Right cardiac atrium (tissue), 5 donors: Measurements from ENCODE around the gene SFTPA2. TPM values are rescaled to one million over a fixed set of nuclear protein-coding genes. Genes with fewer than 3 reads are reported as not detected.
A peak's percentile ranks its signal among the peaks of the same experiment; 100 is the strongest.
"Not testable (repeated sequence)": the region's sequence is repeated elsewhere in the genome, so short reads cannot be mapped to it uniquely, and the experiment has no call there.

Experiments
- ATAC-seq, 2 donors: fragments of 200-7000 bp; cut with Tn5 transposase; one replicate each; pipeline versions ENCODE4 v1.8.0 to v1.9.1; 2020; ENCODE audit warnings: moderate library complexity in 2 of 2, mild to moderate bottlenecking in 1 of 2
- DNase-seq, 3 donors: peaks; one replicate each; pipeline ENCODE4 v3.0.0-alpha.2; 2020
- H3K27ac ChIP-seq: one replicate; pipeline ENCODE4 v1.5.1; 2013; ENCODE audit warnings: mild to moderate bottlenecking, low read length, control low read depth, moderate library complexity
- H3K27me3 ChIP-seq: one replicate; pipeline ENCODE4 v1.6.1; 2013; ENCODE audit not compliant: control insufficient read depth, insufficient read depth
- H3K4me1 ChIP-seq: one replicate; pipeline ENCODE4 v1.6.1; 2013; ENCODE audit warnings: low read length; ENCODE audit not compliant: control insufficient read depth, insufficient read depth
- H3K4me3 ChIP-seq: one replicate; pipeline ENCODE4 v1.5.1; 2013; ENCODE audit warnings: low read length, control low read depth
- H3K9me3 ChIP-seq: one replicate; pipeline ENCODE4 v1.6.1; 2013; ENCODE audit warnings: low read length; ENCODE audit not compliant: control insufficient read depth
- WGBS: extraction: QIAGEN DNeasy Blood & Tissue Kit; methylation state at CpG from one replicate; pipeline ENCODE4 v1.1.7; 2013; 5-methylcytosine and 5-hydroxymethylcytosine counted together
- intact Hi-C, 4 donors: fragments of 100-400 bp; cut with DNase I; formaldehyde crosslinking; loops; one replicate each; pipeline versions ENCODE4 v1.11.0 to v1.14.0; 2022 to 2023
- long read RNA-seq, 4 donors: library from polyadenylated mRNA; unstranded; transcript quantifications; one replicate each; pipeline ENCODE4 v2.0.0, GENCODE V29; 2020 to 2021
- polyA plus RNA-seq: library from polyadenylated mRNA; stranded (reverse); fragments of 200-250 nt; gene quantifications from one replicate; pipeline ENCODE4 v1.2.3, GENCODE V29; 2013
- total RNA-seq, 4 donors: library from RNA; stranded (reverse); fragmentation: NEBNext Ultra II Directional; extraction: Animal tissue kit (Norgen Biotek cat#: 25700); gene quantifications; one replicate each; pipeline ENCODE4 v1.2.1, GENCODE V29; 2021
- donor health status: healthy with polysubstance abuse.
- donor health status: DM: no; HTN: yes; CAD: no.
- donor health status: DM: no; HTN: no; CAD: no.
- donor health status: DM: no; HTN: yes; CAD: no; lungs with severe emphysema.
- donor health status: DM: yes; HTN: yes; CAD: no.

The SFTPA2 gene
- total RNA-seq (1 to 10 TPM in 1 of 4 donors, under 1 TPM in 1, not detected in 2; 0.54 to 2.8 TPM), polyA plus RNA-seq (not detected)
- long read RNA-seq, donor 1, result 0 reads
- long read RNA-seq, donor 2, result 0 reads
- long read RNA-seq, donor 3, result 0 reads
- long read RNA-seq, donor 4, result 0 reads

DNA sequence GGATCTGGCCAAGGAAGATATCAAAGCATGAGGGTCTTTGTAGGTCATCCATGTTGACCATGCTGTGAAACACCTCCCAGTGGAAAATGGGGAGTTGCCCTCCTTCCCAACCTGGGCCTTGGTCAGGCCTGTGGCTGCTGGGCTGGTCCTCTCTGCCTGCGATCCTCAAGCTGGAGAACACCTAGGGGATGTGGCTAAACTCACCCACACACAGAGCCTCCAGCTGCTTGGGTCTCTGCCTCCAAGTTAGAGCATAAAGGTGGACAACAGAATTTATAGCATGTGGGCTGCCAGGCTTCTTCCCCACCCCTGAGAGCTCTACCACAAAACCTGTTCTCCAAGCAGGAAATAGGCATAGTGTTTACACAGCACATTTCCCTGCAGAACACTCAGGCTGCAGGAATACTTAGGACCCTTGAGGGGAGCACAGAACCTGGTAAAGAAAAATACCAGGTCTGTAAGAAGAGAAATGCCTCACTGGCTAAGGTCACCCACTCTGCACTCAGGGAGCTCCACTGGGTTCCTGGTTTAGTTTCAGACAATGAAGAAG lies at the start of gene SFTPA2:
Gene SFTPA2 (minus strand): TSS at position 248 of the 550 bp plus-strand sequence. CDS start 924 bp downstream, outside the sequence.
- intact Hi-C loops, result loop anchor here in 2 of 4 donors (10.0 kb wide), 1 partner anchor 365 kb away; no protein-coding TSS in a partner anchor

DNA sequence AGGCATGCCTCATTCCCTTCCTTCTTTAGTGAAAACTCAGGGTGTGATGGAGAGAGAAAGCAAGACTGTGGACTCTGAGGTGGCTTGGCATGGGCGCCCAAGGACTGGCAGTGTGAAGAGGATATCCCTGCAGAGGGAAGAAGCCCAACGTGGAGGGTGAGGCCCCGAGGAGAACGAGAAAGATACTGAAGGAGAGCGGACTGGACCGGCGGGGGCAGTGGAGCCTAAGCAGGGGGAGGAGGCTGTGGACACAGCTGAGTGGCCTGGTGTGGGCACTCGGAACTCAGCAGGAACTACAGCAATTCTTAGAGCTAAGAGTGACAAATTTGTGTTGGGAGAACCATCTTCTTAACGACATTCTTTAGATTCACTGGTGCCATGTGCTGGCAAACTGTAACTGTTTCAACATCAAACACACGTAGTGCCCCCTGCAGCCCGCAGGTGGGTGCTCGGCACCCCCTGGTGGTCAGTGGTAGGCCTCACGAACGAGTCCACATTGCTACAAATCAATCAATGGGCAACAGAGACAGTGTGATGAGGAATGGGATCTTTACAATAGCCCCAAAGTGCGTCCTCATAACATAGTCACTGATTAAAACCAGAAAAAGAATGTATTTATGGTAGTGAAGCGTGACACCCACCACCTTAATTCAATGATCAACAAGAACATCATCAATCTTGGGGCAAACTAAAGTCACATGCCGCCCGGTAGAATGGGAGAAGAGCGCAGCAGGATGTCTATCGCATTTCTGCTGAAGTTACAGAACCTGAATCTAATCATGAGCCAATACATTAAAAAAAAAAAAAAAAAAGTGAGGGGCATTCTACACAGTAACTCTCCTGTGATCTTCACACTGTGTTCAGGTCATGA lies 48.5 kb upstream of the SFTPA2 start:
- H3K4me1 ChIP-seq, result no peaks in the 10 kb centered on the region
- intact Hi-C loops, result no loop called here
- WGBS, result 54% methylated on average over 20 of the region's 20 CpGs
- ATAC-seq (no peak), DNase-seq (peak in 2 of 3 donors; percentile 61 to 62)
- H3K4me3 ChIP-seq, result no peak overlapping the region
- no peaks in the 10 kb centered on the region for H3K9me3 ChIP-seq
- H3K27ac ChIP-seq, result no peak overlapping the region
- H3K27me3 ChIP-seq, result no peaks in the 10 kb centered on the region

More for the DNA sequence above, at the start of gene SFTPA2:
- Histone ChIP-seq H3K27me3 (no peaks in the 10 kb centered on the region), H3K4me1 (no peaks in the 10 kb centered on the region), H3K4me3 (no peak within 1 kb of the TSS), H3K9me3 (no peaks in the 10 kb centered on the region), H3K27ac (no peak within 1 kb of the TSS)
- ATAC-seq (no peak), DNase-seq (no peak)
- WGBS, result 86% methylated on average over 1 of the region's 1 CpG

DNA sequence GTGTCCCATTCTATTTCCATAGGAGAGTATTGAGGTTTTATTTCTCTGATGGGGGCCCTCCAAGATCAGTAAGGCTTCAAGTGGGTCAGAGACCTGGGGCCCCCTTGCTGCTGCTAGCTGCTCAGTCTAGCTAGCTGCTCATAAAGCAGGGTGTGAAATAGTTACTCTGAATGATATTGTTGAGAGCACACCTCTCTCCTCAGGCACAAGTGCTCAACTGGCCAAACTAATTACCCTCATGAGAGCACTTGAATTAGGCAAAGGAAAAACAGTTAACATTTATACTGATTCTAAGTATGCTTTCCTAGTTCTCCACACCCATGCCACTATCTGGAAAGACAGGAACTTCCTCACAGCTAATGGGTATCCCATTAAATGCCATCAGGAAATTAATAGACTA lies 45.1 kb upstream of the SFTPA2 start:
- Histone ChIP-seq H3K4me1 (no peaks in the 10 kb centered on the region), H3K27ac (no peak overlapping the region), H3K9me3 (peaks cover 4% of the 10 kb centered on the region), H3K4me3 (no peak overlapping the region), H3K27me3 (no peaks in the 10 kb centered on the region)
- DNase-seq (no peak), ATAC-seq (no peak)
- intact Hi-C loops, result no loop called here

DNA sequence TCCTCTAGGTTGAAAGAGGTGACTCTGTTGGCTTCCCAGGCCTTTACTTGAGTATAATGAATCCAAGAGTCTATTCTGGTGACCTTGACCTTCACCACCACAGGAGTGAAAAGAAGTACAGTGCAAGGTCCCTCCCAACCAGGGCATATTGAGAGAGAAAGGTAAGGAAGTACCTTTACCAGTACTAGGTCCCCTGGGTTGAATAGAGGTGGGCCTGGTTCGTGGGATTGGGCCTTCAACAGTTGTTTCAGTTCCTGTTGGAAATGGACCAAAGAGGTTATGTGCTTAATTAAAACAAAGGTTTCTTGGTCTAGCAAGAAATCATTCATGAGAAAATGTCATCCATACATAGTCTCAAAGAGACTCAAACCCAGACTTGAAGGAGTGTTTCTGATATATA lies 44.1 kb upstream of the SFTPA2 start:
- no peak for DNase-seq
- no peaks in the 10 kb centered on the region for H3K4me1 ChIP-seq
- ATAC-seq, result no peak
- H3K27me3 ChIP-seq, result no peaks in the 10 kb centered on the region
- no peak overlapping the region for H3K27ac ChIP-seq
- WGBS, result 71% methylated on average over 1 of the region's 1 CpG
- peaks cover 4% of the 10 kb centered on the region for H3K9me3 ChIP-seq
- H3K4me3 ChIP-seq, result no peak overlapping the region
- intact Hi-C loops, result no loop called here

DNA sequence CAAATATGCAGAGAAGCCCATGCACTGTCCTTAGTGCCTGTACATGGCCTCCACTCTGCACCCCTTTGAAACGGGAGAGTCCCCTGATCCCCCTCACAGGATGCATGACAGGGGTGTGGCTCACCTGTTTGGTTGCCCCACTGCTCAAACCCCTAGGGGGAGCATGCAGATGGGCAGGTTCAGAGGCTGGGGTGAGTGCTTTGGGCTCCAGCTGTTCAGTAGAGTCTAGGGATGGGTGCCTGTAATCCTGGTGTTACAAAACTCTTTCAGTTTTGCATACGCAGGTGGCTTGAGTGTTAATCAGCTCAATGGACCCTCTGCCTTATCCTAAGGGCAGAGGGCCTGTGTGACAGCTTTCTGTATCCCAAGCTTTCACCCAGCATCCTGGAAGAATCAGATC lies 42.7 kb upstream of the SFTPA2 start:
- Histone ChIP-seq H3K27me3 (no peaks in the 10 kb centered on the region), H3K9me3 (peaks cover 4% of the 10 kb centered on the region), H3K4me1 (no peaks in the 10 kb centered on the region), H3K27ac (no peak overlapping the region), H3K4me3 (no peak overlapping the region)
- WGBS, result 72% methylated on average over 2 of the region's 2 CpGs
- intact Hi-C loops, result no loop called here
- ATAC-seq (no peak), DNase-seq (no peak)

DNA sequence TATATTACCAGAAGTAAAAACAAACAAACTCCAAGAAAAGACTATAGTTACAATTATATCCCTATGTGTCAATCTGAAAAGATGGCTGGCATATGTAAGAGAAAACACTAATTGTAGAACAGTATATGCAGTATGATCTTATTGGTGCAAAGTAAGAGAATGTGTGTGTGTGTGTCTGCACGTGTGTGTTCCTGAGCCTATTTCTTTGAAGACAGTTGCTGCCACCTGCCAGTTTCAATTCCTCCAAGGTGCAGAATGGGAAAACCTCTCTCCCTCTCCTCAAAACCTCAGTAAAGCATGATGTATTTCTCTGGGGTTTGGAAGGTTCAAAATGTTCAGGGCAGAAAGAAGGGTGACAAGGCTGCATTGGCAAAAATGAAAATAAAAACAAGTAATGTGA lies 41.7 kb upstream of the SFTPA2 start:
- intact Hi-C loops, result no loop called here
- Histone ChIP-seq H3K27ac (no peak overlapping the region), H3K27me3 (no peaks in the 10 kb centered on the region), H3K4me1 (no peaks in the 10 kb centered on the region), H3K4me3 (no peak overlapping the region), H3K9me3 (peaks cover 6% of the 10 kb centered on the region)
- ATAC-seq (no peak), DNase-seq (no peak)
- WGBS, result 58% methylated on average over 1 of the region's 1 CpG

DNA sequence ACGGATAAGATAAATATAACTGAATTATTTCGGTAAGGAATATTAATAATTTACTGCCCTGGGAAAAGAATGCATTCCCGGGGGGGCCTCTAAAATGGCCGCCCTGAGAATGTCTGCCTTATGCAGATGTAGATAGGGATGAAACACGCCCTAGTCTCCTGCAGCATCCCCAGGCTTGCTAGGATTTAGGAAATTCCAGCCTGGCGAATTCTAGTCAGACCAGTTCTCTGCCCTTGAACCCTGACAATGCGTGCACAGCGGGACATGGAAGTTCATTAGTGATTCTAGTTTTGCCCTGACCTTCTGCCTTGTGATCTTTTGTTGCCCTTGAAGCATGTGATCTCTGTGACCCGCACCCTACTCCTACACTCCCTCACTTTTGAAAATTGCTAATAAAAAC lies 39.4 kb upstream of the SFTPA2 start:
- intact Hi-C loops, H3K27me3 ChIP-seq, H3K9me3 ChIP-seq, H3K27ac ChIP-seq, DNase-seq, H3K4me1 ChIP-seq, H3K4me3 ChIP-seq, ATAC-seq: not testable (repeated sequence)
- WGBS, result 83% methylated on average over 9 of the region's 9 CpGs

DNA sequence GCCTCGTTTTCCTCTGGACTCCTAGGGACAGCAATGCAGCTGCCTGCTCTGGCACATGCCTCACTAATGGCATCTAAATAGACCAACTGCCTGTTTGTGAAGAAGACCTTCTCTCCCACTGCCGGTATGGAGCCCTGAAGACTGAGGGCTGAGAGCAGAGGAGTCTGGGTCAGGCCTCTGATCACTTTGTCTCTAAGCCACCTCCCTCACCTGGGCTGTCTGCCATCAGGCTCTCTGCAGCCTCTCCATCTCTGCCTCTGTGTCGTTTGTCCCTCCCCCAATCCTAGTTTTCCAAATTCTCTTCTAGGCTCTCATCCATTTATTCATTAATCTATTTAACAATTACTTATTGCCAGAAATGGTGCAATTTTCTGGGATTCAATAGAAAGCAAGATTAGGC lies 35.3 kb upstream of the SFTPA2 start:
- WGBS, result 38% methylated on average over 3 of the region's 3 CpGs
- DNase-seq, result no peak
- intact Hi-C loops, result no loop called here
- Histone ChIP-seq H3K4me1 (no peaks in the 10 kb centered on the region), H3K4me3 (no peak overlapping the region), H3K9me3 (peaks cover 3% of the 10 kb centered on the region), H3K27ac (no peak overlapping the region), H3K27me3 (no peaks in the 10 kb centered on the region)
- no peak for ATAC-seq

DNA sequence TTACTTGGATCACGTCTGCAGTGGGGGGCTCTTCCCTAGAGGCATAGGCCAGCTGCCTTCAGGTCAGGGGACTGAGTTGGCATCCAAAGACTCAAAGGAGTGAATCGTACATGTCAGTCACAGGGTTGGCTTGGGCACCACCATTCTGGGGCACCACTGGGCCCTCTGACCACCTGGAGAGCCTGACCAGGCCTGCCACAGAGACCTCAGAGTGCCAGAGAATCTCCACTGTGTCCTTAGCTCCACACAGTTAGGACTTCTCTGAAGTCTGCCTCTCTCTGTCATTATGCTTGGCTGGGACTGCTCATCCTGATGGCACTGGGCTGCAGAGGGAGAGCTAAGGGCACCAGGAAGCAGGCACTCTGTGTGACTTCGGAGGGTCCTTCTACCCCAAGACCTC lies 34.4 kb upstream of the SFTPA2 start:
- WGBS, result 81% methylated on average over 3 of the region's 3 CpGs
- DNase-seq, H3K9me3 ChIP-seq, H3K27me3 ChIP-seq, H3K4me1 ChIP-seq, intact Hi-C loops, ATAC-seq, H3K27ac ChIP-seq, H3K4me3 ChIP-seq: not testable (repeated sequence)

DNA sequence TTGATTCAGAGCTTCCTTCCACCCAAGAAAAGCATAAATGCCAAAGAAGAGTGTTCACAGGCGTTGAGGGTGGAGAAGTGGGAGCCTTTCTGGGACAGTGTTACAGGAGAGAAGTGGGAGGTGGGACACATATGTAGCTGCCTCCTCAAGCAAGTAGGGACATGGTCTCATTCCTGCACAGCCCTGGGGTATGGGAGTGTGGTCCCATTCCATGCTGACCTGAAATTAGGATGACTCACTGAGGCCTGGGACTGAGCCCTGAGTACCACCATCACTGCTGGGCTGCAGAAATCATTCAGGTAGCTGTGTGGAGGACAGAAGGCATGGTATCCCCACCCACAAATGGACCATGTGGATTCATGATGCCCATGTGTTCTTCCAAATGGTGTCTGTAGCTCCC lies 33.2 kb upstream of the SFTPA2 start:
- Histone ChIP-seq H3K4me1 (no peaks in the 10 kb centered on the region), H3K27ac (no peak overlapping the region), H3K27me3 (no peaks in the 10 kb centered on the region), H3K9me3 (peaks cover 3% of the 10 kb centered on the region), H3K4me3 (no peak overlapping the region)
- ATAC-seq, result no peak
- WGBS, result 74% methylated on average over 1 of the region's 1 CpG
- DNase-seq, result no peak
- intact Hi-C loops, result no loop called here

DNA sequence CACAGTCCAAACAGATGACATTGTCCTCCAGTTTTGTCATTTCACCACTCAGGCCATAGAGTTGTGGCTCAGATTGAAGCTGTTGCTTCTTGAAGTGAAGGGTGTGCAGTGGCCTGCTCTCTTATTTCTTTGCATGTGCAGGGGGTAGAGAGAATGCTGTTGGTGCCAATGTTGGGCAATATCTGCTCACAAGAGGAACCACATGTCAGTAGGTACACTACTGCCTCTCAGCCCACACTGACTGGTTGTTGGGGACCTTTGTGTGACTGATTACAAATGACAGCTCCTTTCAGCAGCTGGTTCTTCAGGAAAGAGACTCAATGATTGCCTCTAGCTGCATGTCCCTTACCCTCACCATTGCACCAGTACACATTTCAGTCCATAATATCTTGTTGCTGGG lies 28.6 kb upstream of the SFTPA2 start:
- H3K27me3 ChIP-seq, result no peaks in the 10 kb centered on the region
- DNase-seq (no peak), ATAC-seq (no peak)
- H3K9me3 ChIP-seq, result no peaks in the 10 kb centered on the region
- intact Hi-C loops, result no loop called here
- H3K4me1 ChIP-seq, result no peaks in the 10 kb centered on the region
- H3K27ac ChIP-seq, result no peak overlapping the region
- H3K4me3 ChIP-seq, result no peak overlapping the region
